ENCODE data around the gene PPEF2.

DNA sequence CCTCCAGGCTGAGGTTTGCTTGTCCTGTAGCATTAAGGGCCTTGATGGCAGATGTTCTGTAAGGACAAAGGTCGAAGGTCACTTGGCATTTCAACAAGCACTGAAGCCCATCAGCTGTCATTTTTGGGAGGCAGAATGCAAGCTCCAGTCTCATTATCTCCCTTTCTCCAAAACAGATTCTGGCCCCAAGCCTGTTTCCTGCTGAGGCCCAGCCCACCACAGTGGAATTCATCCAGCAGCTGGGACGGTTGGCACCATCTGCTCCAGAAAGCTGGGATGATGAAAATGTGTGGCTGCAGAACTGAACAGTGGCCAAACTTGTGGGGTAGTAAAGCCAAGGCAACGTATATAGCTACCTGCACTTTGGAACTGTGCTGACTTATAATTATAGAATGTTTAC is 17.7 kb upstream of the PPEF2 start:
- TF ChIP-seq, protein P1, sequence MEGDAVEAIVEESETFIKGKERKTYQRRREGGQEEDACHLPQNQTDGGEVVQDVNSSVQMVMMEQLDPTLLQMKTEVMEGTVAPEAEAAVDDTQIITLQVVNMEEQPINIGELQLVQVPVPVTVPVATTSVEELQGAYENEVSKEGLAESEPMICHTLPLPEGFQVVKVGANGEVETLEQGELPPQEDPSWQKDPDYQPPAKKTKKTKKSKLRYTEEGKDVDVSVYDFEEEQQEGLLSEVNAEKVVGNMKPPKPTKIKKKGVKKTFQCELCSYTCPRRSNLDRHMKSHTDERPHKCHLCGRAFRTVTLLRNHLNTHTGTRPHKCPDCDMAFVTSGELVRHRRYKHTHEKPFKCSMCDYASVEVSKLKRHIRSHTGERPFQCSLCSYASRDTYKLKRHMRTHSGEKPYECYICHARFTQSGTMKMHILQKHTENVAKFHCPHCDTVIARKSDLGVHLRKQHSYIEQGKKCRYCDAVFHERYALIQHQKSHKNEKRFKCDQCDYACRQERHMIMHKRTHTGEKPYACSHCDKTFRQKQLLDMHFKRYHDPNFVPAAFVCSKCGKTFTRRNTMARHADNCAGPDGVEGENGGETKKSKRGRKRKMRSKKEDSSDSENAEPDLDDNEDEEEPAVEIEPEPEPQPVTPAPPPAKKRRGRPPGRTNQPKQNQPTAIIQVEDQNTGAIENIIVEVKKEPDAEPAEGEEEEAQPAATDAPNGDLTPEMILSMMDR (conservative IDR thresholded peaks at IDR 0.05; ENCODE audit: low read length), result no peak
- no peak for TF ChIP-seq EZH2phosphoT487 (IDR thresholded peaks at IDR 0.05; ENCODE audit: borderline replicate concordance)
